K562 (cell line): Measurements from ENCODE around the gene COX6A2. TPM values are rescaled to one million over a fixed set of nuclear protein-coding genes. Genes with fewer than 3 reads are reported as not detected.

Experiments used
- ERF ChIP-seq: fragments of 450-650 bp; formaldehyde crosslinking; IDR thresholded peaks from 2 replicates; pipeline ENCODE4 v1.4.0; 2020; ENCODE audit warnings: mild to moderate bottlenecking, mixed read lengths
- FOXJ3 ChIP-seq: sonication (generic); formaldehyde crosslinking; IDR thresholded peaks from 2 replicates; pipeline ENCODE4 v1.4.0; 2020; ENCODE audit warnings: mild to moderate bottlenecking, missing genetic modification reagents
- GATAD2A ChIP-seq: fragments of 450-650 bp; IDR thresholded peaks from 2 replicates; pipeline ENCODE4 v1.6.1; 2017
- HNRNPLL ChIP-seq: fragments of 200-400 bp; formaldehyde crosslinking; IDR thresholded peaks from 2 replicates; pipeline ENCODE4 v1.6.1; 2017; ENCODE audit warnings: low read length, low read depth, mild to moderate bottlenecking; ENCODE audit not compliant: poor library complexity, severe bottlenecking
- PHTF2 ChIP-seq: fragments of 250-450 bp; sonication (Bioruptor Pico); IDR thresholded peaks from 2 replicates; pipeline ENCODE4 v1.5.0; 2021; ENCODE audit warnings: mild to moderate bottlenecking
- SAP30 ChIP-seq: fragments of 200-600 bp; sonication (generic); IDR thresholded peaks from 2 replicates; pipeline ENCODE4 v1.6.1; 2012; ENCODE audit warnings: borderline replicate concordance, low read depth, mild to moderate bottlenecking, moderate library complexity, low read length, control low read depth, inconsistent platforms; ENCODE audit not compliant: insufficient read depth, poor library complexity, severe bottlenecking
- TARDBP ChIP-seq: fragments of 450-650 bp; IDR thresholded peaks from 2 replicates; pipeline ENCODE4 v1.6.1; 2016
- ZKSCAN1 ChIP-seq: fragments of 150-350 bp; IDR thresholded peaks from 2 replicates; pipeline ENCODE4 v1.6.1; 2016; ENCODE audit warnings: low read depth, low read length
- polyA plus RNA-seq, 8 experiments: library from polyadenylated mRNA; depleted of rRNA in 4 of 8; stranded (reverse) in 5 of 8; unstranded in 3 of 8; fragments of >200 nt; fragmentation: Nextera tagmentation in 2 of 8; fragmentation: Illumina TruSeq in 1 of 8; extraction: Ambion mirVana in 2 of 8; extraction: Trizol in 1 of 8; gene quantifications; 2 replicates each; pipeline versions ENCODE4 v1.2.1 to v1.2.3, GENCODE V29; 2011 to 2014; ENCODE audit warnings: inconsistent platforms in 1 of 8, missing spikeins in 1 of 8
- total RNA-seq, 7 experiments: library from RNA; depleted of rRNA in 6 of 7; stranded (reverse); fragments of >200 nt in 6 of 7; fragmentation: Illumina TruSeq in 2 of 7; extraction: Trizol in 2 of 7; gene quantifications; 2 replicates each; pipeline versions ENCODE4 v1.2.1 to v1.2.3, GENCODE V29; 2011 to 2021; ENCODE audit warnings: low replicate concordance in 1 of 7
- TF ChIP-seq, protein P1 (sequence below): fragments of 250-450 bp; sonication (Bioruptor Pico); IDR thresholded peaks from 2 replicates; pipeline ENCODE4 v1.4.0; 2020
- TF ChIP-seq, protein P2 (sequence below), 3 experiments: fragments of 200-800 bp in 1 of 3; fragments of 250-450 bp in 1 of 3; fragments of 450-650 bp in 1 of 3; sonication (Bioruptor Pico) in 1 of 3; sonication (Bioruptor generic) in 1 of 3; formaldehyde crosslinking in 1 of 3; IDR thresholded peaks; 2 replicates each; pipeline versions ENCODE4 v1.6.1 to v1.8.0; 2016 to 2022; ENCODE audit warnings: mild to moderate bottlenecking in 2 of 3, missing genetic modification characterization in 2 of 3, missing compliant biosample characterization in 1 of 3, moderate library complexity in 1 of 3
- TF ChIP-seq, protein P3 (sequence below), 2 experiments: fragments of 450-650 bp; IDR thresholded peaks; 2 replicates each; pipeline ENCODE4 v1.6.1; 2018; ENCODE audit warnings: mild to moderate bottlenecking in 2 of 2, low read depth in 1 of 2; ENCODE audit not compliant: partially characterized antibody in 2 of 2

The COX6A2 gene
- total and polyA plus RNA-seq, 9 of the 15 experiments (the other 6 are each of a cell fraction or from before 2014, with no cell fraction given), result not detected

DNA sequence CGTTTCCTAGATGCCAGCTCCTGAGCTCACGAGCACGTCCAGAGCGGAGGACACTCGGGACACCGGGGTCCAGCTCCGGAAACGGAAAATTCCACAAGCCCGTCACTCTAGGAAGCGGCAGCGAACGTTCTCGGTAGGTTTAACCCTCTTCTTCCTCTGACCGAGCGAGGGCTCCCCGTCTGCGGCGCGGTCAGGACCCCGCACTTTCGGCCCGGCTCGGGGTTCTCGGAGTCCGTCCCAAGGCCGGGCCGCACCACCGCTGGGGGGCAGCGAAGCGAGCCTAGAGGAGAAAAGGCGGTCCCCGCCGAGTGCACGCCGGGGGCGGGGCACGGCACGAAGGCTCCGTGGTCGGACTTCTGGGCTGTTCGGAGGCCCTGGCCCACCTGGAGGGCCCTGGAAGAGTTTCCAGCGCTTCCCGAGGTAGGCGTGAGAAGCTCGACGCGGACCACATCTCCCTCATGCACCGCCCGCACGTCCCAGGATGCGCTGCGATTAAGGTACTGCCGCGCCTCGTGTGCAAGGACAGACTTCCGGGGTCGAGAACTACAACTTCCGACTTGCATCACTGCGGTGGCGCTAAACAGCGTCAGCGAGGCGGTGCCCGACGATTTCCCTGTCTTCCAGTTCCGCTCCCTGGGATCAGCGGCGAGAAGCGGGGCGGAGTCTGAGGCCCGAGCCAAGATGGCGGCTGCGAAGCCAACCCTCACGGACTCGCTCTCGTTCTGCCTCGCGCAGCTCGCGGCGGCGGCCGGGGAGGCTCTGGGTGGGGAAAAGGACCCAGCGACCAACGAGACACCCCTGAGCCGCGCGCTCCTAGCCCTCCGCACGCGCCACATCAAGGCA lies 30.9 kb upstream of the COX6A2 start, which contains the start of gene ARMC5 (continued):
- TF ChIP-seq FOXJ3 (no peak), PHTF2 (CRISPR knock-in tag) (no peak), HNRNPLL (peak; percentile 58), TARDBP (peak; percentile 52; the same call in 1 of the 2 replicates), SAP30 (peak; percentile 95), ERF (CRISPR knock-in tag) (peak; percentile 89; the same call in 1 of the 2 replicates), ZKSCAN1 (no peak), GATAD2A (0 out of 2 replicates have a peak, but pooled peaks have one; percentile 25)
- TF ChIP-seq, protein P1, sequence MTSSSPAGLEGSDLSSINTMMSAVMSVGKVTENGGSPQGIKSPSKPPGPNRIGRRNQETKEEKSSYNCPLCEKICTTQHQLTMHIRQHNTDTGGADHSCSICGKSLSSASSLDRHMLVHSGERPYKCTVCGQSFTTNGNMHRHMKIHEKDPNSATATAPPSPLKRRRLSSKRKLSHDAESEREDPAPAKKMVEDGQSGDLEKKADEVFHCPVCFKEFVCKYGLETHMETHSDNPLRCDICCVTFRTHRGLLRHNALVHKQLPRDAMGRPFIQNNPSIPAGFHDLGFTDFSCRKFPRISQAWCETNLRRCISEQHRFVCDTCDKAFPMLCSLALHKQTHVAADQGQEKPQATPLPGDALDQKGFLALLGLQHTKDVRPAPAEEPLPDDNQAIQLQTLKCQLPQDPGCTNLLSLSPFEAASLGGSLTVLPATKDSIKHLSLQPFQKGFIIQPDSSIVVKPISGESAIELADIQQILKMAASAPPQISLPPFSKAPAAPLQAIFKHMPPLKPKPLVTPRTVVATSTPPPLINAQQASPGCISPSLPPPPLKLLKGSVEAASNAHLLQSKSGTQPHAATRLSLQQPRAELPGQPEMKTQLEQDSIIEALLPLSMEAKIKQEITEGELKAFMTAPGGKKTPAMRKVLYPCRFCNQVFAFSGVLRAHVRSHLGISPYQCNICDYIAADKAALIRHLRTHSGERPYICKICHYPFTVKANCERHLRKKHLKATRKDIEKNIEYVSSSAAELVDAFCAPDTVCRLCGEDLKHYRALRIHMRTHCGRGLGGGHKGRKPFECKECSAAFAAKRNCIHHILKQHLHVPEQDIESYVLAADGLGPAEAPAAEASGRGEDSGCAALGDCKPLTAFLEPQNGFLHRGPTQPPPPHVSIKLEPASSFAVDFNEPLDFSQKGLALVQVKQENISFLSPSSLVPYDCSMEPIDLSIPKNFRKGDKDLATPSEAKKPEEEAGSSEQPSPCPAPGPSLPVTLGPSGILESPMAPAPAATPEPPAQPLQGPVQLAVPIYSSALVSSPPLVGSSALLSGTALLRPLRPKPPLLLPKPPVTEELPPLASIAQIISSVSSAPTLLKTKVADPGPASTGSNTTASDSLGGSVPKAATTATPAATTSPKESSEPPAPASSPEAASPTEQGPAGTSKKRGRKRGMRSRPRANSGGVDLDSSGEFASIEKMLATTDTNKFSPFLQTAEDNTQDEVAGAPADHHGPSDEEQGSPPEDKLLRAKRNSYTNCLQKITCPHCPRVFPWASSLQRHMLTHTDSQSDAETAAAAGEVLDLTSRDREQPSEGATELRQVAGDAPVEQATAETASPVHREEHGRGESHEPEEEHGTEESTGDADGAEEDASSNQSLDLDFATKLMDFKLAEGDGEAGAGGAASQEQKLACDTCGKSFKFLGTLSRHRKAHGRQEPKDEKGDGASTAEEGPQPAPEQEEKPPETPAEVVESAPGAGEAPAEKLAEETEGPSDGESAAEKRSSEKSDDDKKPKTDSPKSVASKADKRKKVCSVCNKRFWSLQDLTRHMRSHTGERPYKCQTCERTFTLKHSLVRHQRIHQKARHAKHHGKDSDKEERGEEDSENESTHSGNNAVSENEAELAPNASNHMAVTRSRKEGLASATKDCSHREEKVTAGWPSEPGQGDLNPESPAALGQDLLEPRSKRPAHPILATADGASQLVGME (CRISPR knock-in tag), result peak; percentile 91
- TF ChIP-seq, protein P2, sequence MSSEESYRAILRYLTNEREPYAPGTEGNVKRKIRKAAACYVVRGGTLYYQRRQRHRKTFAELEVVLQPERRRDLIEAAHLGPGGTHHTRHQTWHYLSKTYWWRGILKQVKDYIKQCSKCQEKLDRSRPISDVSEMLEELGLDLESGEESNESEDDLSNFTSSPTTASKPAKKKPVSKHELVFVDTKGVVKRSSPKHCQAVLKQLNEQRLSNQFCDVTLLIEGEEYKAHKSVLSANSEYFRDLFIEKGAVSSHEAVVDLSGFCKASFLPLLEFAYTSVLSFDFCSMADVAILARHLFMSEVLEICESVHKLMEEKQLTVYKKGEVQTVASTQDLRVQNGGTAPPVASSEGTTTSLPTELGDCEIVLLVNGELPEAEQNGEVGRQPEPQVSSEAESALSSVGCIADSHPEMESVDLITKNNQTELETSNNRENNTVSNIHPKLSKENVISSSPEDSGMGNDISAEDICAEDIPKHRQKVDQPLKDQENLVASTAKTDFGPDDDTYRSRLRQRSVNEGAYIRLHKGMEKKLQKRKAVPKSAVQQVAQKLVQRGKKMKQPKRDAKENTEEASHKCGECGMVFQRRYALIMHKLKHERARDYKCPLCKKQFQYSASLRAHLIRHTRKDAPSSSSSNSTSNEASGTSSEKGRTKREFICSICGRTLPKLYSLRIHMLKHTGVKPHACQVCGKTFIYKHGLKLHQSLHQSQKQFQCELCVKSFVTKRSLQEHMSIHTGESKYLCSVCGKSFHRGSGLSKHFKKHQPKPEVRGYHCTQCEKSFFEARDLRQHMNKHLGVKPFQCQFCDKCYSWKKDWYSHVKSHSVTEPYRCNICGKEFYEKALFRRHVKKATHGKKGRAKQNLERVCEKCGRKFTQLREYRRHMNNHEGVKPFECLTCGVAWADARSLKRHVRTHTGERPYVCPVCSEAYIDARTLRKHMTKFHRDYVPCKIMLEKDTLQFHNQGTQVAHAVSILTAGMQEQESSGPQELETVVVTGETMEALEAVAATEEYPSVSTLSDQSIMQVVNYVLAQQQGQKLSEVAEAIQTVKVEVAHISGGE (CRISPR knock-in tag; IDR thresholded peaks at IDR 0.05), result peak in 1 of 3 experiments; percentile 83; a peak in 2 of 6 replicates
- TF ChIP-seq, protein P3, sequence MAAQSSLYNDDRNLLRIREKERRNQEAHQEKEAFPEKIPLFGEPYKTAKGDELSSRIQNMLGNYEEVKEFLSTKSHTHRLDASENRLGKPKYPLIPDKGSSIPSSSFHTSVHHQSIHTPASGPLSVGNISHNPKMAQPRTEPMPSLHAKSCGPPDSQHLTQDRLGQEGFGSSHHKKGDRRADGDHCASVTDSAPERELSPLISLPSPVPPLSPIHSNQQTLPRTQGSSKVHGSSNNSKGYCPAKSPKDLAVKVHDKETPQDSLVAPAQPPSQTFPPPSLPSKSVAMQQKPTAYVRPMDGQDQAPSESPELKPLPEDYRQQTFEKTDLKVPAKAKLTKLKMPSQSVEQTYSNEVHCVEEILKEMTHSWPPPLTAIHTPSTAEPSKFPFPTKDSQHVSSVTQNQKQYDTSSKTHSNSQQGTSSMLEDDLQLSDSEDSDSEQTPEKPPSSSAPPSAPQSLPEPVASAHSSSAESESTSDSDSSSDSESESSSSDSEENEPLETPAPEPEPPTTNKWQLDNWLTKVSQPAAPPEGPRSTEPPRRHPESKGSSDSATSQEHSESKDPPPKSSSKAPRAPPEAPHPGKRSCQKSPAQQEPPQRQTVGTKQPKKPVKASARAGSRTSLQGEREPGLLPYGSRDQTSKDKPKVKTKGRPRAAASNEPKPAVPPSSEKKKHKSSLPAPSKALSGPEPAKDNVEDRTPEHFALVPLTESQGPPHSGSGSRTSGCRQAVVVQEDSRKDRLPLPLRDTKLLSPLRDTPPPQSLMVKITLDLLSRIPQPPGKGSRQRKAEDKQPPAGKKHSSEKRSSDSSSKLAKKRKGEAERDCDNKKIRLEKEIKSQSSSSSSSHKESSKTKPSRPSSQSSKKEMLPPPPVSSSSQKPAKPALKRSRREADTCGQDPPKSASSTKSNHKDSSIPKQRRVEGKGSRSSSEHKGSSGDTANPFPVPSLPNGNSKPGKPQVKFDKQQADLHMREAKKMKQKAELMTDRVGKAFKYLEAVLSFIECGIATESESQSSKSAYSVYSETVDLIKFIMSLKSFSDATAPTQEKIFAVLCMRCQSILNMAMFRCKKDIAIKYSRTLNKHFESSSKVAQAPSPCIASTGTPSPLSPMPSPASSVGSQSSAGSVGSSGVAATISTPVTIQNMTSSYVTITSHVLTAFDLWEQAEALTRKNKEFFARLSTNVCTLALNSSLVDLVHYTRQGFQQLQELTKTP (IDR thresholded peaks at IDR 0.05; ENCODE audit: low read depth in 1 of 2, partially characterized antibody in 2 of 2), result peak in 1 of 2 experiments; percentile 88
